ENCODE measurements around the gene EFHC1. TPM values are rescaled to one million over a fixed set of nuclear protein-coding genes. Genes with fewer than 3 reads are reported as not detected.

EFHC1 gene
- total RNA-seq, 2 donors from 2014 or later, result 5.3 to 7.5 TPM

GRCh38 chr6:52560462-52560861, 140.3 kb downstream of the EFHC1 start:
- no peak for ATAC-seq
- Mint-ChIP-seq H3K4me3 (no peak overlapping the region), H3K4me1 (peaks cover 17% of the 10 kb centered on the region), H3K27ac (no peak overlapping the region), H3K36me3 (ENCODE audit: low read depth) (peaks cover 5% of the 10 kb centered on the region), H3K27me3 (no peaks in the 10 kb centered on the region)
- no peak for DNase-seq
- H3K9me3 ChIP-seq (ENCODE audit: control insufficient read depth, low read length, poor library complexity, severe bottlenecking), result no peaks in the 10 kb centered on the region

- Mint-ChIP-seq H3K27ac (no peak overlapping the region), H3K4me1 (peaks cover 30% of the 10 kb centered on the region), H3K27me3 (no peaks in the 10 kb centered on the region), H3K4me3 (no peak overlapping the region), H3K36me3 (ENCODE audit: low read depth) (peaks cover 7% of the 10 kb centered on the region)
- DNase-seq, result no peak
- no peak for ATAC-seq
- H3K9me3 ChIP-seq (ENCODE audit: control insufficient read depth, low read length, poor library complexity, severe bottlenecking), result no peaks in the 10 kb centered on the region
Measured at GRCh38 chr6:52562911-52563310, 142.8 kb downstream of the EFHC1 start.

DNA sequence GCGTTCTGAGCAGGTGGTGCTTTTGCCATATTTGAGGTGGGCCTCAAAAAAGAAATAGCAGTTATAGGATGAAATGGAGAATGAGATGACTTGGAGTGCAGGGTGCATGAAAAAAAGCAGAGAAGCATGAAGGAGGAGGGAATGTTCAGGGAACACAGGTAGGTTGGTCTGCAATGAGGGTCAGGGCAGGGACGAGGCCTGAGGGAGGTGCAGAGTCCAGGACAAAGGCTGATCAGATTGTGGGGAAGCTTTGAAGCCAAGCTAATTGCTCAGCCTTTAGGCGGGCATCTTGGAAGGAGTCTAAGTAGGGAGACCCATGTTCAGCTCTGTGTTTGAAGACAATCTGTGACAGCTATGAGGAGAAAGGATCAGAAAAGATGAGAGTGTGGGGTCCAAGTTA, 144.7 kb downstream of the EFHC1 start:
- Mint-ChIP-seq H3K27me3 (no peaks in the 10 kb centered on the region), H3K4me3 (no peak overlapping the region), H3K4me1 (peaks cover 37% of the 10 kb centered on the region), H3K27ac (peak overlapping the region; percentile 19), H3K36me3 (ENCODE audit: low read depth) (peaks cover 7% of the 10 kb centered on the region)
- DNase-seq, result no peak
- ATAC-seq, result no peak
- H3K9me3 ChIP-seq (ENCODE audit: control insufficient read depth, low read length, poor library complexity, severe bottlenecking), result no peaks in the 10 kb centered on the region

- H3K9me3 ChIP-seq (ENCODE audit: control insufficient read depth, low read length, poor library complexity, severe bottlenecking), result no peaks in the 10 kb centered on the region
- no peak for DNase-seq
- Mint-ChIP-seq H3K27ac (no peak overlapping the region), H3K4me3 (peak overlapping the region; percentile 19), H3K27me3 (no peaks in the 10 kb centered on the region), H3K4me1 (peaks cover 39% of the 10 kb centered on the region), H3K36me3 (ENCODE audit: low read depth) (peaks cover 7% of the 10 kb centered on the region)
- ATAC-seq, result no peak
Measured at GRCh38 chr6:52566201-52566600, 146.1 kb downstream of the EFHC1 start.

- Mint-ChIP-seq H3K27me3 (no peaks in the 10 kb centered on the region), H3K4me3 (no peak overlapping the region)
Measured at GRCh38 chr6:52566853-52567279, 146.7 kb downstream of the EFHC1 start.

GRCh38 chr6:52568320-52568719, 148.2 kb downstream of the EFHC1 start:
- peaks cover 37% of the 10 kb centered on the region for H3K4me1 Mint-ChIP-seq
- H3K27ac Mint-ChIP-seq, result no peak overlapping the region
- ATAC-seq, result no peak
- no peak overlapping the region for H3K4me3 Mint-ChIP-seq
- no peaks in the 10 kb centered on the region for H3K9me3 ChIP-seq (ENCODE audit: control insufficient read depth, low read length, poor library complexity, severe bottlenecking)
- peaks cover 7% of the 10 kb centered on the region for H3K36me3 Mint-ChIP-seq (ENCODE audit: low read depth)
- no peak for DNase-seq
- H3K27me3 Mint-ChIP-seq, result no peaks in the 10 kb centered on the region

More at GRCh38 chr6:52566853-52567279, 146.7 kb downstream of the EFHC1 start:
- ATAC-seq (no peak), DNase-seq (no peak)
- Mint-ChIP-seq H3K27ac (no peak overlapping the region), H3K36me3 (ENCODE audit: low read depth) (peaks cover 7% of the 10 kb centered on the region), H3K4me1 (peaks cover 39% of the 10 kb centered on the region)
- no peaks in the 10 kb centered on the region for H3K9me3 ChIP-seq (ENCODE audit: control insufficient read depth, low read length, poor library complexity, severe bottlenecking)

DNA sequence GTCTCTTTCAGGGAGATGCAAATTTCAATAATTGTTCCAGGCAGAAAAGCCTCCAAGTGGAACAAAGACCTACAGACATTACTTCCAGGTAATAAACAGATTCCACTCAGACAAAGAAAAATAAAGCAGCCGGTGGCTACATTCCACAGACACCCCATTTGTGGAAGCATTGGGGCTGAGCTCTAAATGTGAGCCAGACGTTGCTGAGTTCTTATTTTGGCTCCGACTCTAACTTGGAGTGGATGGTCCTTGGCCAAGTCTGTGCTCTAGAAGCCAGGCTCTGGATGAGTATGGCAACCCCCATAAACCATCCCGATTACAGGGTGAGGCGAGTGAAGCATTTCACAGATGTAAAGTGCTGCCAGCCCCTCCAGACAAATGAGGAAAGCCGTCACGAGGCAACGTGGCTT, 150.2 kb downstream of the EFHC1 start:
- H3K4me3 Mint-ChIP-seq, result no peak overlapping the region
- DNase-seq (no peak), ATAC-seq (no peak)
- no peak overlapping the region for H3K27ac Mint-ChIP-seq
- peaks cover 2% of the 10 kb centered on the region for H3K36me3 Mint-ChIP-seq (ENCODE audit: low read depth)
- peaks cover 42% of the 10 kb centered on the region for H3K4me1 Mint-ChIP-seq
- no peaks in the 10 kb centered on the region for H3K27me3 Mint-ChIP-seq
- H3K9me3 ChIP-seq (ENCODE audit: control insufficient read depth, low read length, poor library complexity, severe bottlenecking), result no peaks in the 10 kb centered on the region

DNA sequence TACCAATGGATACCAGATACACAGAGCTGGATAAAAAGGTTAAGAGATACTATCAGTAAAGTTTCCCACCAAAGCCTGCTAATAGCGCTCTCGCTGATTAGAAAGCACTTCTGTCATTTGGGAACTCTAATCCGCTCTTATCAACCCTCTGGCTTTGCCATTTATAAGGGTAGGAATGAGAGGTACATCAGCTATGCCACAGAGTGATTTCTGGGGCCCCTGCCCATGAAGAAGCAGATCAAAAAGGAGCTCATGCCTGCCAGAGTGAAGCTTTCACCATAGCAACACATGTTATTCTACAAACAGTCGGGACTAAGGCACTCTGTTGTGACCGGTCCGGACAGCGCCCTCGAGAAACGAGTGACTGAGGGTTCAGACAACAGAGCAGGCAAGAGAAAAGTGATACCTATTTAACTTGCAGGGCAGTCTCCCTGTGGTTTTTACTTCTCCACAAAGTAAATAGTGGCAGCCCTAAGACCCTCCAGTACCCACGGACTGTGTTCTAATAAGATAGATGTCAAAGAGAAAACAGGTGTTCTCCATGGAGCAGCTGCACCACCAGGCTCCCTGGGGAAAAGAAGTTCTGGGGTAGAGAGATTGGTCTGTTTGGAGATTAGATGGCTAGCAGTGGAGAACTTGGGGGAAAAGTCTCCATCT, 151.1 kb downstream of the EFHC1 start:
- no peaks in the 10 kb centered on the region for H3K9me3 ChIP-seq (ENCODE audit: control insufficient read depth, low read length, poor library complexity, severe bottlenecking)
- no peak overlapping the region for H3K4me3 Mint-ChIP-seq
- H3K27ac Mint-ChIP-seq, result no peak overlapping the region
- ATAC-seq (no peak), DNase-seq (no peak)
- peaks cover 49% of the 10 kb centered on the region for H3K4me1 Mint-ChIP-seq
- peaks cover 5% of the 10 kb centered on the region for H3K36me3 Mint-ChIP-seq (ENCODE audit: low read depth)
- H3K27me3 Mint-ChIP-seq, result no peaks in the 10 kb centered on the region

- DNase-seq (no peak), ATAC-seq (no peak)
- Mint-ChIP-seq H3K27ac (no peak overlapping the region), H3K4me3 (no peak overlapping the region), H3K36me3 (ENCODE audit: low read depth) (peaks cover 3% of the 10 kb centered on the region), H3K4me1 (peaks cover 41% of the 10 kb centered on the region), H3K27me3 (no peaks in the 10 kb centered on the region)
- no peaks in the 10 kb centered on the region for H3K9me3 ChIP-seq (ENCODE audit: control insufficient read depth, low read length, poor library complexity, severe bottlenecking)
Measured at GRCh38 chr6:52572536-52572935, 152.4 kb downstream of the EFHC1 start.

GRCh38 chr6:52573295-52573694, 153.2 kb downstream of the EFHC1 start:
- peaks cover 3% of the 10 kb centered on the region for H3K36me3 Mint-ChIP-seq (ENCODE audit: low read depth)
- H3K27me3 Mint-ChIP-seq, result no peaks in the 10 kb centered on the region
- peaks cover 40% of the 10 kb centered on the region for H3K4me1 Mint-ChIP-seq
- H3K4me3 Mint-ChIP-seq, result peak overlapping the region; percentile 75
- ATAC-seq (no peak), DNase-seq (no peak)
- H3K27ac Mint-ChIP-seq, result no peak overlapping the region
- H3K9me3 ChIP-seq (ENCODE audit: control insufficient read depth, low read length, poor library complexity, severe bottlenecking), result no peaks in the 10 kb centered on the region

Other genes with a start within 250 kb of the EFHC1 start
- under 1 TPM; 0.50 to 0.68 TPM for gene IL17A, start 234.0 kb upstream of the EFHC1 start, total RNA-seq
- under 1 TPM; 0.35 to 0.68 TPM for gene IL17F, start 175.8 kb upstream of the EFHC1 start, total RNA-seq
- 10 to 100 TPM; 20.3 to 24.3 TPM for gene MCM3, start 135.6 kb upstream of the EFHC1 start, total RNA-seq
- gene PAQR8, start 58.2 kb upstream of the EFHC1 start, total RNA-seq, result 1 to 10 TPM; 3.6 to 7.7 TPM
- 1 to 10 TPM; 8.6 to 8.9 TPM for gene TRAM2, start 156.7 kb downstream of the EFHC1 start, total RNA-seq

Data from T-helper 17 cell (primary cell).